Stimulated activated CD8-positive, alpha-beta memory T cell treated with anti-CD3 and anti-CD28 coated beads, Interleukin-15, amount 100 ng/mL, for 48 hours (primary cell): ENCODE data around the gene HS3ST4.
"Not testable (repeated sequence)": the region's sequence is repeated elsewhere in the genome, so short reads cannot be mapped to it uniquely, and the experiment has no call there.

Experiments used
- DNase-seq, 2 donors: peaks; one replicate each; pipeline ENCODE4 v3.0.0-alpha.2; 2020; ENCODE audit warnings: low read depth in 2 of 2

HS3ST4 gene

GRCh38 chr16:25988882-25989281 lies 297.1 kb downstream of the HS3ST4 start:
- DNase-seq, result no peak

- DNase-seq, result no peak
These were observed 304.3 kb downstream of the HS3ST4 start for GRCh38 chr16:25996052-25996451.

GRCh38 chr16:26005336-26005735 lies 313.6 kb downstream of the HS3ST4 start:
- DNase-seq, result no peak

GRCh38 chr16:26012376-26012775 lies 320.6 kb downstream of the HS3ST4 start:
- no peak for DNase-seq

DNA sequence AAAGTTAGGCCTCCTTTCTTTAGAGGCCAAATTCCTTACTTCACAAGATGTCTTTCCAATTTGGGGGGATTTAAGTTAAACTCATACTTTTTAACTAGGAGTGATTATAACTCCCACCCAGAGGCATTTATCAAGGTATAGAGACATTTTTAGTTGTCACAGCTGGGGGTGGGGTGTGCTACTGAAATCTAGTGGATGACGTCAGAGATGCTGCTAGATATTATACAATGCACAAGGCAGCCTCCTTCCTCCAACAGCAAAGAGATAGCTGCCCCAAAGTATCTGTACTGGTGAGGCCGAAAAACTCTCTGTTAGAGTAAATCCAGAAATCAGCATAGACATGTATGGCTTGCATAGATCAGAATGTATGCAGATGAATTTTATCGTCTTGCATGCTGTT lies 324.0 kb downstream of the HS3ST4 start:
- no peak for DNase-seq

DNA sequence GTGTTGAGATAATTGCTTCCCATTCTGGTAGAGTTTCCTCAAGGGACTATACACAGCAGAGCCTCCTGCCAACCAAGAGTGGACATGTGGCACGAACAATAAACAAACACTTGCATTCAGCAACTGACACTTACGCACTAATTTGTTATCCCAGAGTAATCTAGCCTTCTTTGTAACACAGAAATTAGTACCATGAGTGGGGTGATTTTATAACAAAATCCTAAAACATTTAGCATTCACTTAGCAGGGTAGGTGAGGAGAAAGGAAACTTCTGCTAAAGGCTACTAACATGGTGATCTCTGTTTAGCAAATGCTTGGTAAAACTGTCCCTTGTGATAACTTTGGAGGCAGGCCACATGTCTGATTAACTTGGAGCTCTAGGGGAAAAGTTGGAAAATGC lies 325.2 kb downstream of the HS3ST4 start:
- DNase-seq, result no peak

- DNase-seq, result no peak
These were observed 327.9 kb downstream of the HS3ST4 start for GRCh38 chr16:26019381-26020242.

DNA sequence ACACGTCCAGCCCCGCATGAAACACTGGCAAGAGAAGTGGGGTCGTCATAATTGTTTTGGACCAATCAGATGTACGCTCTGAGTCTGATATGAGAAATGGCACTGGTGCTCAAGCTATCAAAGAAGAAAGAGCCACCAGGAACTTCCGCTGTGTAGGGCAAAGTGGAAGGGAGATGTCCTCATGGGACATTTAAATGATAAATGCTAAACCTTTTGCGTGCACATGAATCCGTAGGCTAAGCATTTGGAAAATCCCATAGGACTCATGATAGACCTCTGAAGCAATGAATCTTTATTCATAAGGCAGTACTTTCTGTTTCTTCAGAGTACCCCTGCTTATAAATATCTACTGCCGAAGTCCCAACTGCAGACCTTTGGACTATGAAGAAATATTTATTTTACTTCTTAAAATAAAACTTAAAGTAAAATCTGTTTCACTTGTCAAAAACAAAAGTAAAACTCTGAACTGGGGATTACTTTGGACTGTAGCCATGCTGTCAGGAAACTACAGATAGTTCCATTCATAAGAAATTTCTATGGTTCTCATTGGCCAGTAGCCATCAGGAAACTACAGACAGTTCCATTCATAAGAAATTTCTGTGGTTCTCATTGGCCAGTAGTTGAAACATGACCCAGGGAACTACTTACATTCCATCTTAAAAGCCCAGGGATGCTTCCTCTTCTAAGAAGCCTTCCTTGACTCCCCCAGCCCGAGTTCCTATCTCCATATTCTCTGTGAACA lies 335.1 kb downstream of the HS3ST4 start:
- no peak for DNase-seq

DNA sequence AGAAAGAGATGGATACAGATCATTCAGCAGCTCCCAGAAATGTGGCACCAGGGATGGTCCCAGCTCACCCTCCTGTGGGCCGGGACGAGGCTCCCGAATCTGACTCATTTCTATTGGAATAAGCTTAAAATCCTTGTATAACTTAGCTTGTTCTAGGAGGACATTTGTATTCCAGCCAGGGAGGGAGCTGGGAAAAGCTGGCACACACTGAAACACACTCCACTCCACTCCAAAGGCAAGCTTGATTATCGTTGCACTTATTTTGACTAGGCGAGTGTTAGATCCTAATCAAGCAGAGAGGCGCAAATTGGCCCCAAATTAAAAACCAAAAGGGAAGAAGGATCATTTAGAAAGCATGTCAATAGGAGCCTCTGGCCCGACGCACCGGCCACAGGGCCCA lies 339.5 kb downstream of the HS3ST4 start:
- no peak for DNase-seq

DNA sequence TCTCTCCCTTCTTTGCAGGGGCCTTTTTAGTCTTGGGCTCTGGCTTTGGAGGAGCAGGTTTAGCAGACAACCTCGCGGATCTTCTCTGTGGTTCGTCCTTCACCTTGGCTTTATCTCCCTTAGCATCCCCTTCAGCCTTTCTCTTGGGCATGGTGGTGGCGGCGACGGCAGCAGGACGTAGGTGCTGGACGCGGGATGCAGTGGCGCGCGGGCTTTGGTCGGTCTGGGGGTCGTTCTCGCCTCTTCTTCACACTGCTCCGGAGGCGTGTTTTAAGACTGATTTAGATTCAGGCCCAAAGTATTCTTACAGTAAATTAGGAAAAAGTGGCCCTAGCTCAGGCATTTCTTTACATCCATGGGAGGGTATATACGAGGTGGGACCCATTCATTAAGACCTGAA lies 340.9 kb downstream of the HS3ST4 start:
- not testable (repeated sequence) for DNase-seq

GRCh38 chr16:26041952-26042668 lies 350.4 kb downstream of the HS3ST4 start:
- no peak for DNase-seq

DNA sequence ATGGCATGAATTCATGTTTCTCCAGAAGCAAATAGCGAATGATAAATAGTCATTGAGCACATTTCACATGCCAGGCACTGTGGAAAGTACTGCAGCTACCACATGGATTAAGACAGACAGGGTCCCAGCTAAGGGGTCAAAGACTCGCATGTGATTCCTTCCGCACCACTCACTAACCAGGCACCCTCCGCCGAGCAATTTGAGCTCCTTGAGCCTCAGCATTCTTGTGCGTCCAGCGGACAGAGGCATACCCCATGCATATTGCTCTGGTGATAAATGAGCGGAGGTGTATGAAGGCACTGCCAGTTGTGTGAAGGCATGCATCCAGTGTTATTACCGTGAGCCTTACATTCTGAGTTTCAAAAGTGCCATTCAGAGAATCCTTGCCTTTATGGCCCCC lies 358.7 kb downstream of the HS3ST4 start:
- DNase-seq, result no peak

- DNase-seq, result no peak
These were observed 359.3 kb downstream of the HS3ST4 start for GRCh38 chr16:26051063-26051462.

DNA sequence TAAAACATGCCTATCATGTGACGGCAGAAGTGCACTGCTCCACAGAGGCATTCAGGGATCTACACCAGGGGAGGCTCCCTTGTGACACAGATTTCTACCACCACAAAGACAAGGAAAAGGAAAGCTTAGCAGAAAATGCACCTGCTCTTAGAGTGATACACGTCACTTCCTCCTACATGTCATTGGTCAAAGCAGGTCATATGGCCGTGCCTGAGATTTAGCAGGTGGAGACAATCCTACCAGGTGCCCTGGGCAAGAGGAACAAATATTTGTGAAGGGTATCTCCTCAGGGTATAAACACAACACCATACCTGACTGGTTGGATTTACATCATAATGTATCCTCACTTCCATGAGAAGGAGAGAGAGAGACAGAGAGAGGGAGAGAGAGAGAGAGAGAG lies 362.1 kb downstream of the HS3ST4 start:
- DNase-seq, result no peak

GRCh38 chr16:26058326-26058725 lies 366.6 kb downstream of the HS3ST4 start:
- DNase-seq, result no peak

- no peak for DNase-seq
These were observed 378.7 kb downstream of the HS3ST4 start for GRCh38 chr16:26070302-26071100.

DNA sequence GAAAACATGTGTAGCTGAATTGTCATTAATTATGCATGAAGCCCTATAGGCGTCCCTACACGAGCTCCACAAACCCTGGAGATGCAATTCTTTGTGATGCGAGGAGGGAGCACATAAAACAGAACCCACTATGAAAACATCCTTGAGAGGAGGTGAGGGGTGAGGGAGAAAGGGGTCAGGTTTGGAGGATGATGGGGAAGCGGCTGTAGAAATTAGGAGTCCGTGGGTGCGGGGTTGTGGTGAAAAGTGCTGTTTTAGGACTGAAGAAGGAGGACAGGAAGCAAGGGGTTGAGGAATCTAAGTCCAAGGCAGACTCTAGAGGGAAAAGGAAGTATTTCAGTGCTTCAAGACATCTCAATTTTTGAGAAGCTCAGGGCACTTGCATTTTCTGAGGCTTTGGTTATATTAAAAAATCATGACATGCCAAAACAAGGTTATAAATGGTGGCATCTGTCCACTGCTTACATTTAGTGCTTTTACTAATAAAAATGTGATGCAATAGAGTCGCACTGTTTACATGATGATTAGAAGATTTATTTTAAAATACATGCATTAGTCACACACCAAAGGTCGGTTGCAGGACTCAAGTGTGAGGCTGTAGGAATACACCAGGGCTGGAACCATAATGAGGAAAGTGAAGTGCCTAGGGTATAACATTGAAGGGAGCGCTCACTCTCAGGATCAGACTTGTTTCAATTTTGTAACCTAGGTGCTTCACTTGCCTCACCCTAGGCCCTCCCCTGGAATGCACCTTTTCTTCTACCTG lies 379.5 kb downstream of the HS3ST4 start:
- DNase-seq, result no peak

GRCh38 chr16:26078716-26079355 lies 387.1 kb downstream of the HS3ST4 start:
- no peak for DNase-seq

DNA sequence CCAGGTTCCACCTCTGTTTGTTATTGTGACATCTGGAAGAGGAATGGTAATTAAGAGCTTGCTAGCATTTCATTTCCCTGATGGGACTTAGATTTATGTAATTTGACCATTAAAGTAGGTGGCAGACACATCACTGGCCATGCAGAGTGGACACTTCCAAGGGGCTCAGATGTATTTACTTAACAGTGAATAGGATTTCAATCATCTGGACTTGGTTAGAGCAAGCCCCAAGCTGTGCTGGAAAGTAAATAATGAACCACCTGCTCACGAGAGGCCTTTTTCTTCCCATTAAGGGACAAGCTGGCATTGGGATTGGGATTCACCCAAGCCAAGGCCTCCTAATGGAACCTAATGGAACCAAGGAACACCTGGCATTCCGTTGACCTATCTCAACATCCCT lies 395.3 kb downstream of the HS3ST4 start:
- no peak for DNase-seq

- DNase-seq, result no peak
These were observed 399.8 kb downstream of the HS3ST4 start for GRCh38 chr16:26091511-26091910.
